ENCODE measurements around the gene MACROD2.

MACROD2 gene

GRCh38 chr20:14986026-14986655 lies 990.8 kb downstream of the MACROD2 start:
- in situ Hi-C loops (cut with HindIII; ENCODE audit: low sequenced_read_pairs): no loop called here
- no peak overlapping the region for H3K4me3 ChIP-seq (ENCODE audit: low read depth, low read length)
- DNase-seq (ENCODE audit: low read depth): no peak
- TF ChIP-seq CTCF (IDR thresholded peaks at IDR 0.05; ENCODE audit: low read depth, low read length, missing control alignments): no peak

GRCh38 chr20:14986656-14987055 lies 991.3 kb downstream of the MACROD2 start:
- in situ Hi-C loops (cut with HindIII; ENCODE audit: low sequenced_read_pairs): no loop called here
- no peak overlapping the region for H3K4me3 ChIP-seq (ENCODE audit: low read depth, low read length)
- no peak for DNase-seq (ENCODE audit: low read depth)
- TF ChIP-seq CTCF (IDR thresholded peaks at IDR 0.05; ENCODE audit: low read depth, low read length, missing control alignments): no peak

- no peak for DNase-seq (ENCODE audit: low read depth)
- in situ Hi-C loops (cut with HindIII; ENCODE audit: low sequenced_read_pairs): no loop called here
Measured at GRCh38 chr20:14989535-14990290, 994.4 kb downstream of the MACROD2 start.

GRCh38 chr20:14991023-14991422 lies 995.7 kb downstream of the MACROD2 start:
- no peak overlapping the region for H3K4me3 ChIP-seq (ENCODE audit: low read depth, low read length)
- in situ Hi-C loops (cut with HindIII; ENCODE audit: low sequenced_read_pairs): no loop called here
- DNase-seq (ENCODE audit: low read depth): no peak
- no peak for TF ChIP-seq CTCF (IDR thresholded peaks at IDR 0.05; ENCODE audit: low read depth, low read length, missing control alignments)

More at GRCh38 chr20:14989535-14990290, 994.4 kb downstream of the MACROD2 start:
- TF ChIP-seq CTCF (IDR thresholded peaks at IDR 0.05; ENCODE audit: low read depth, low read length, missing control alignments): no peak
- no peak overlapping the region for H3K4me3 ChIP-seq (ENCODE audit: low read depth, low read length)

- H3K4me3 ChIP-seq (ENCODE audit: low read depth, low read length): no peak overlapping the region
- no peak for TF ChIP-seq CTCF (IDR thresholded peaks at IDR 0.05; ENCODE audit: low read depth, low read length, missing control alignments)
- no peak for DNase-seq (ENCODE audit: low read depth)
- in situ Hi-C loops (cut with HindIII; ENCODE audit: low sequenced_read_pairs): no loop called here
Measured at GRCh38 chr20:14992153-14992552, 996.8 kb downstream of the MACROD2 start.

GRCh38 chr20:14992961-14993360 lies 997.6 kb downstream of the MACROD2 start:
- DNase-seq (ENCODE audit: low read depth): no peak
- no peak for TF ChIP-seq CTCF (IDR thresholded peaks at IDR 0.05; ENCODE audit: low read depth, low read length, missing control alignments)
- H3K4me3 ChIP-seq (ENCODE audit: low read depth, low read length): no peak overlapping the region
- in situ Hi-C loops (cut with HindIII; ENCODE audit: low sequenced_read_pairs): no loop called here

All from astrocyte of the cerebellum (primary cell).